Liver (tissue), 9 donors: ENCODE data around the gene MAML3. TPM values are rescaled to one million over a fixed set of nuclear protein-coding genes. Genes with fewer than 3 reads are reported as not detected.

ENCODE experiments used
- DNase-seq: peaks from one replicate; pipeline ENCODE4 v3.0.0-alpha.2; 2017; ENCODE audit warnings: low spot score
- H3K27ac ChIP-seq, 2 donors: one replicate each; pipeline ENCODE4 v1.7.0; 2013; ENCODE audit warnings: inconsistent platforms in 2 of 2, low read length in 2 of 2, control low read depth in 1 of 2, low read depth in 1 of 2, mild to moderate bottlenecking in 1 of 2
- H3K27me3 ChIP-seq, 4 donors: one replicate each; pipeline versions ENCODE4 v1.6.1 to v1.7.0; 2013; ENCODE audit warnings: low read length in 3 of 4, inconsistent platforms in 1 of 4, mild to moderate bottlenecking in 1 of 4, moderate library complexity in 1 of 4; ENCODE audit not compliant: control insufficient read depth in 4 of 4, insufficient read depth in 4 of 4
- H3K36me3 ChIP-seq, 4 donors: one replicate each; pipeline versions ENCODE4 v1.6.1 to v1.7.0; 2013; ENCODE audit warnings: low read length in 3 of 4, mild to moderate bottlenecking in 3 of 4, low read depth in 1 of 4, moderate library complexity in 1 of 4; ENCODE audit not compliant: control insufficient read depth in 4 of 4, insufficient read depth in 3 of 4
- H3K4me1 ChIP-seq, 4 donors: one replicate each; pipeline versions ENCODE4 v1.6.1 to v1.7.0; 2013; ENCODE audit warnings: low read length in 3 of 4, mild to moderate bottlenecking in 3 of 4, moderate library complexity in 1 of 4; ENCODE audit not compliant: control insufficient read depth in 4 of 4, insufficient read depth in 4 of 4
- H3K4me3 ChIP-seq, 3 donors: one replicate each; pipeline versions ENCODE4 v1.6.1 to v1.7.0; 2013; ENCODE audit warnings: low read length in 3 of 3, control low read depth in 1 of 3, low read depth in 1 of 3, mild to moderate bottlenecking in 1 of 3
- H3K9ac ChIP-seq, 2 donors: one replicate each; pipeline ENCODE4 v1.7.0; 2013; ENCODE audit warnings: low read length in 2 of 2, mild to moderate bottlenecking in 2 of 2, moderate library complexity in 2 of 2, control low read depth in 1 of 2, low read depth in 1 of 2
- H3K9me3 ChIP-seq, 4 donors: one replicate each; pipeline versions ENCODE4 v1.6.1 to v1.7.0; 2013; ENCODE audit warnings: low read length in 3 of 4; ENCODE audit not compliant: control insufficient read depth in 4 of 4
- CTCF ChIP-seq: fragments of 150-350 bp; IDR thresholded peaks from 2 replicates; pipeline ENCODE4 v1.5.1; 2017; ENCODE audit warnings: improper control_type of control experiment, low read depth, low read length; ENCODE audit not compliant: missing input control
- EGR1 ChIP-seq, 2 donors: IDR thresholded peaks; 2 replicates each; pipeline ENCODE4 v1.6.1; 2016 to 2018; ENCODE audit warnings: antibody characterized with exemption in 2 of 2, low read depth in 2 of 2
- FOXA2 ChIP-seq: IDR thresholded peaks from 2 replicates; pipeline ENCODE4 v1.6.1; 2016; ENCODE audit warnings: antibody characterized with exemption
- GABPA ChIP-seq, 2 donors: IDR thresholded peaks in 1 of 2; conservative IDR thresholded peaks in 1 of 2; 2 replicates each; pipeline ENCODE4 v1.6.1; 2016; ENCODE audit warnings: antibody characterized with exemption in 2 of 2, mild to moderate bottlenecking in 1 of 2, moderate library complexity in 1 of 2
- HNF4A ChIP-seq, 2 donors: conservative IDR thresholded peaks; 2 replicates each; pipeline ENCODE4 v1.6.1; 2016; ENCODE audit warnings: antibody characterized with exemption in 2 of 2, mild to moderate bottlenecking in 2 of 2
- HNF4G ChIP-seq: IDR thresholded peaks from 2 replicates; pipeline ENCODE4 v1.6.1; 2016; ENCODE audit warnings: antibody characterized with exemption
- JUND ChIP-seq, 2 donors: IDR thresholded peaks; 2 replicates each; pipeline ENCODE4 v1.6.1; 2016; ENCODE audit warnings: antibody characterized with exemption in 2 of 2
- NR2F2 ChIP-seq: IDR thresholded peaks from 2 replicates; pipeline ENCODE4 v1.6.1; 2016; ENCODE audit warnings: antibody characterized with exemption
- RAD21 ChIP-seq, 2 donors: IDR thresholded peaks; 2 replicates each; pipeline ENCODE4 v1.6.1; 2016; ENCODE audit warnings: antibody characterized with exemption in 2 of 2, mild to moderate bottlenecking in 2 of 2
- TAF1 ChIP-seq: conservative IDR thresholded peaks from 2 replicates; pipeline ENCODE4 v1.6.1; 2016; ENCODE audit warnings: antibody characterized with exemption, mild to moderate bottlenecking
- YY1 ChIP-seq: IDR thresholded peaks from 2 replicates; pipeline ENCODE4 v1.6.1; 2016; ENCODE audit warnings: antibody characterized with exemption, mild to moderate bottlenecking
- ZBTB33 ChIP-seq: IDR thresholded peaks from 2 replicates; pipeline ENCODE4 v1.6.1; 2016; ENCODE audit warnings: antibody characterized with exemption
- WGBS: extraction: QIAGEN DNeasy Blood & Tissue Kit; methylation state at CpG from one replicate; pipeline ENCODE4 v1.1.7; 2013; 5-methylcytosine and 5-hydroxymethylcytosine counted together
- polyA plus RNA-seq, 2 donors: library from polyadenylated mRNA; stranded (reverse) in 1 of 2; unstranded in 1 of 2; fragments of 200-250 nt in 1 of 2; fragments of >200 nt in 1 of 2; fragmentation: Nextera tagmentation in 1 of 2; extraction: Ambion mirVana in 1 of 2; gene quantifications; one replicate each; pipeline versions ENCODE4 v1.2.1 to v1.2.3, GENCODE V29; 2013 to 2015
- total RNA-seq, 2 donors: library from RNA; depleted of rRNA; stranded (reverse); fragments of >200 nt; gene quantifications; one replicate each; pipeline ENCODE4 v1.2.3, GENCODE V29; 2014
- donor health status: healthy.
- donor health status: healthy.
- donor health status: healthy.
- donor health status: healthy.
- donor health status: healthy.

MAML3 gene
- total and polyA plus RNA-seq, 4 donors, result 1.3 to 4.3 (median 2.7) TPM

- H3K27ac ChIP-seq, result no peak overlapping the region
- DNase-seq, result no peak
- TF ChIP-seq JUND (IDR thresholded peaks at IDR 0.05) (no peak), RAD21 (IDR thresholded peaks at IDR 0.05) (no peak), FOXA2 (no peak), CTCF (no peak), NR2F2 (no peak), GABPA (IDR thresholded peaks at IDR 0.05 in 1 of 2, conservative IDR thresholded peaks at IDR 0.05 in 1 of 2) (no peak), HNF4A (conservative IDR thresholded peaks at IDR 0.05) (no peak)
- H3K4me1 ChIP-seq, result no peaks in the 10 kb centered on the region
- no peaks in the 10 kb centered on the region for H3K9me3 ChIP-seq
- no peak overlapping the region for H3K9ac ChIP-seq
- no peaks in the 10 kb centered on the region for H3K36me3 ChIP-seq
- H3K4me3 ChIP-seq, result no peak overlapping the region
- 93% methylated on average over 4 of the region's 4 CpGs for WGBS
- H3K27me3 ChIP-seq, result no peaks in the 10 kb centered on the region
Measured at GRCh38 chr4:139822391-139822790, 331.6 kb downstream of the MAML3 start.

- 96% methylated on average over 2 of the region's 2 CpGs for WGBS
- Histone ChIP-seq H3K9me3 (no peaks in the 10 kb centered on the region), H3K9ac (no peak overlapping the region), H3K4me3 (no peak overlapping the region), H3K4me1 (peaks cover 0 to 13% (median 7%) of the 10 kb centered on the region in 4 donors), H3K27me3 (no peaks in the 10 kb centered on the region), H3K36me3 (no peaks in the 10 kb centered on the region), H3K27ac (no peak overlapping the region)
- DNase-seq, result no peak
- TF ChIP-seq RAD21 (IDR thresholded peaks at IDR 0.05), result no peak
- no peak for TF ChIP-seq TAF1
- no peak for TF ChIP-seq EGR1 (IDR thresholded peaks at IDR 0.05; ENCODE audit: low read depth in 2 of 2)
- TF ChIP-seq HNF4G, result no peak
Measured at GRCh38 chr4:139819082-139819481, 334.9 kb downstream of the MAML3 start.

GRCh38 chr4:139817657-139818452 is 336.1 kb downstream of the MAML3 start:
- no peak overlapping the region for H3K27ac ChIP-seq
- H3K4me3 ChIP-seq, result no peak overlapping the region
- no peaks in the 10 kb centered on the region for H3K36me3 ChIP-seq
- TF ChIP-seq ZBTB33, result no peak
- no peak for TF ChIP-seq TAF1
- no peak for TF ChIP-seq JUND (IDR thresholded peaks at IDR 0.05)
- TF ChIP-seq YY1, result no peak
- no peak for TF ChIP-seq GABPA (IDR thresholded peaks at IDR 0.05 in 1 of 2, conservative IDR thresholded peaks at IDR 0.05 in 1 of 2)
- no peak for TF ChIP-seq HNF4G
- H3K27me3 ChIP-seq, result no peaks in the 10 kb centered on the region
- H3K9ac ChIP-seq, result no peak overlapping the region
- H3K4me1 ChIP-seq, result peaks cover 0 to 15% (median 9%) of the 10 kb centered on the region in 4 donors
- H3K9me3 ChIP-seq, result no peaks in the 10 kb centered on the region
- WGBS, result 96% methylated on average over 6 of the region's 6 CpGs
- DNase-seq, result no peak
